SK-N-SH treated with all-trans-retinoic acid at 6 μM for 48 hours (cell line): ENCODE data around the gene ARHGAP12.

Experiments
- CSRNP3 ChIP-seq: fragments of 250-450 bp; sonication (Bioruptor Pico); IDR thresholded peaks from 2 replicates; pipeline ENCODE4 v1.5.1; 2021; ENCODE audit warnings: mild to moderate bottlenecking, moderate library complexity
- POU6F1 ChIP-seq: fragments of 250-450 bp; sonication (Bioruptor Pico); IDR thresholded peaks from 2 replicates; pipeline ENCODE4 v1.8.0; 2021; ENCODE audit warnings: low read depth, mild to moderate bottlenecking, moderate library complexity, borderline replicate concordance
- PPARA ChIP-seq: fragments of 250-450 bp; sonication (Bioruptor Pico); IDR thresholded peaks from 2 replicates; pipeline ENCODE4 v1.5.0; 2020; ENCODE audit warnings: mild to moderate bottlenecking, borderline replicate concordance
- TCF4 ChIP-seq: fragments of 250-450 bp; sonication (Bioruptor Pico); IDR thresholded peaks from 2 replicates; pipeline ENCODE4 v1.8.0; 2021; ENCODE audit warnings: mild to moderate bottlenecking, moderate library complexity, borderline replicate concordance
- ZFP3 ChIP-seq: fragments of 250-450 bp; sonication (Bioruptor Pico); IDR thresholded peaks from 2 replicates; pipeline ENCODE4 v1.5.0; 2020; ENCODE audit warnings: mild to moderate bottlenecking, moderate library complexity
- ZFP30 ChIP-seq: fragments of 450-650 bp; formaldehyde crosslinking; IDR thresholded peaks from 2 replicates; pipeline ENCODE4 v1.5.0; 2022; ENCODE audit warnings: mild to moderate bottlenecking, moderate library complexity
- ZNF70 ChIP-seq: fragments of 450-650 bp; formaldehyde crosslinking; IDR thresholded peaks from 2 replicates; pipeline ENCODE4 v1.5.0; 2020; ENCODE audit warnings: mild to moderate bottlenecking, moderate library complexity

- TF ChIP-seq CSRNP3 (CRISPR knock-in tag) = no peak
- TF ChIP-seq PPARA = no peak
- no peak for TF ChIP-seq ZNF70 (CRISPR knock-in tag)
- no peak for TF ChIP-seq TCF4
- no peak for TF ChIP-seq ZFP30 (CRISPR knock-in tag)
- no peak for TF ChIP-seq POU6F1 (CRISPR knock-in tag)
- TF ChIP-seq ZFP3 (CRISPR knock-in tag) = no peak
Measured at GRCh38 chr10:31910016-31910415, 18.6 kb downstream of the ARHGAP12 start.
